CD14-positive monocyte (primary cell): ENCODE results near the gene VWA3A. TPM values are rescaled to one million over a fixed set of nuclear protein-coding genes. Genes with fewer than 3 reads are reported as not detected.

Source experiments
- DNase-seq, 3 donors: peaks; one replicate each; pipeline ENCODE4 v3.0.0-alpha.2; 2011 to 2022
- H2AFZ ChIP-seq: 2 replicates; pipeline ENCODE4 v1.6.0; 2012; ENCODE audit warnings: mild to moderate bottlenecking, low read depth, low read length, inconsistent platforms; ENCODE audit not compliant: insufficient read depth, poor library complexity, severe bottlenecking
- H3K27ac ChIP-seq, 2 donors: 1 replicate in 1 of 2; 2 replicates in 1 of 2; pipeline ENCODE4 v1.5.1; 2012 to 2013; ENCODE audit warnings: low read length in 2 of 2, control low read depth in 1 of 2, inconsistent platforms in 1 of 2, low read depth in 1 of 2, mild to moderate bottlenecking in 1 of 2
- H3K27me3 ChIP-seq, 2 donors: one replicate each; pipeline versions ENCODE4 v1.6.0 to v1.6.1; 2011 to 2013; ENCODE audit warnings: low read length in 2 of 2; ENCODE audit not compliant: control insufficient read depth in 2 of 2, insufficient read depth in 2 of 2
- H3K36me3 ChIP-seq, 2 donors: replicated peaks in 1 of 2; 1 replicate in 1 of 2; 2 replicates in 1 of 2; pipeline versions ENCODE4 v1.5.1 to v1.6.1; 2012 to 2013; ENCODE audit warnings: low read length in 2 of 2, control low read depth in 1 of 2, inconsistent platforms in 1 of 2, mild to moderate bottlenecking in 1 of 2; ENCODE audit not compliant: insufficient read depth in 2 of 2, control insufficient read depth in 1 of 2
- H3K4me1 ChIP-seq, 2 donors: 1 replicate in 1 of 2; 2 replicates in 1 of 2; pipeline versions ENCODE4 v1.5.1 to v1.6.1; 2012 to 2013; ENCODE audit warnings: low read length in 2 of 2, control low read depth in 1 of 2, inconsistent platforms in 1 of 2, mild to moderate bottlenecking in 1 of 2, moderate library complexity in 1 of 2; ENCODE audit not compliant: insufficient read depth in 2 of 2, control insufficient read depth in 1 of 2
- H3K4me2 ChIP-seq: replicated peaks from 2 replicates; pipeline ENCODE3; 2012; ENCODE audit warnings: low read length, moderate library complexity, mild to moderate bottlenecking; ENCODE audit not compliant: poor library complexity, severe bottlenecking; ENCODE audit errors: extremely low read depth
- H3K4me3 ChIP-seq, 3 experiments: fragments of 200-600 bp in 1 of 3; sonication (generic) in 1 of 3; replicated peaks in 1 of 3; 1 replicate in 2 of 3; 2 replicates in 1 of 3; pipeline ENCODE4 v1.5.1; 2011 to 2013; ENCODE audit warnings: low read length in 3 of 3, mild to moderate bottlenecking in 3 of 3, control low read depth in 2 of 3, low read depth in 2 of 3, inconsistent platforms in 1 of 3, moderate library complexity in 1 of 3
- H3K79me2 ChIP-seq: 2 replicates; pipeline ENCODE4 v1.6.0; 2012; ENCODE audit warnings: mild to moderate bottlenecking, control low read depth, inconsistent platforms, low read length, moderate library complexity; ENCODE audit not compliant: insufficient read depth
- H3K9ac ChIP-seq: 2 replicates; pipeline ENCODE4 v1.6.0; 2017; ENCODE audit warnings: low read length, mild to moderate bottlenecking; ENCODE audit not compliant: insufficient read depth, poor library complexity, severe bottlenecking
- H3K9me3 ChIP-seq, 2 donors: replicated peaks in 1 of 2; 1 replicate in 1 of 2; 2 replicates in 1 of 2; pipeline versions ENCODE4 v1.5.1 to v1.6.1; 2012 to 2013; ENCODE audit warnings: low read length in 2 of 2, control low read depth in 1 of 2; ENCODE audit not compliant: control insufficient read depth in 1 of 2, insufficient read depth in 1 of 2
- H4K20me1 ChIP-seq: 2 replicates; pipeline ENCODE4 v1.6.0; 2012; ENCODE audit warnings: mild to moderate bottlenecking, low read length, control low read depth, moderate library complexity; ENCODE audit not compliant: insufficient read depth
- H3K27ac Mint-ChIP-seq, 7 donors: one replicate each; pipeline ENCODE4 v1.8.0; 2020; ENCODE audit warnings: mild to moderate bottlenecking in 7 of 7, mixed read lengths in 7 of 7, moderate library complexity in 6 of 7, inconsistent platforms in 2 of 7
- H3K27me3 Mint-ChIP-seq, 3 donors: one replicate each; pipeline ENCODE4 v1.8.0; 2021 to 2022; ENCODE audit warnings: low read depth in 3 of 3, mild to moderate bottlenecking in 3 of 3, mixed read lengths in 3 of 3, moderate library complexity in 3 of 3, inconsistent platforms in 1 of 3
- H3K36me3 Mint-ChIP-seq, 2 donors: one replicate each; pipeline ENCODE4 v1.8.0; 2020; ENCODE audit warnings: mixed read lengths in 2 of 2, inconsistent platforms in 1 of 2, mild to moderate bottlenecking in 1 of 2
- H3K4me1 Mint-ChIP-seq: one replicate; pipeline ENCODE4 v1.8.0; 2020; ENCODE audit warnings: mild to moderate bottlenecking, mixed read lengths
- H3K4me3 Mint-ChIP-seq, 2 donors: one replicate each; pipeline ENCODE4 v1.8.0; 2020; ENCODE audit warnings: mild to moderate bottlenecking in 2 of 2, mixed read lengths in 2 of 2, moderate library complexity in 1 of 2
- H3K9me3 Mint-ChIP-seq, 7 donors: one replicate each; pipeline ENCODE4 v1.8.0; 2020 to 2022; ENCODE audit warnings: mixed read lengths in 7 of 7, mild to moderate bottlenecking in 6 of 7, moderate library complexity in 6 of 7, inconsistent platforms in 2 of 7
- WGBS: methylation state at CpG from one replicate; pipeline ENCODE4 v1.1.5; 2013; ENCODE audit warnings: missing lambda C conversion rate; ENCODE audit not compliant: insufficient coverage; 5-methylcytosine and 5-hydroxymethylcytosine counted together
- intact Hi-C, 2 donors: fragments of 100-400 bp; cut with micrococcal nuclease; formaldehyde crosslinking; loops; one replicate each; pipeline versions ENCODE4 v1.15.0 to v1.15.1; 2023
- polyA plus RNA-seq, 3 donors: library from polyadenylated mRNA; depleted of rRNA in 1 of 3; unstranded in 2 of 3; stranded (reverse) in 1 of 3; fragments of 300-500 nt in 2 of 3; fragments of >200 nt in 1 of 3; fragmentation: Illumina TruSeq in 2 of 3; gene quantifications; 1 replicate in 2 of 3; 2 replicates in 1 of 3; pipeline ENCODE4 v1.2.3, GENCODE V29; 2012 to 2021
- TF ChIP-seq, protein P1 (sequence below): fragments of 200-600 bp; IDR thresholded peaks from one replicate; pipeline ENCODE4 v1.8.0; 2022; ENCODE audit warnings: antibody characterized with exemption, mild to moderate bottlenecking

VWA3A gene
- polyA plus RNA-seq, 3 donors, result 0.09 TPM; not detected in 2

DNA sequence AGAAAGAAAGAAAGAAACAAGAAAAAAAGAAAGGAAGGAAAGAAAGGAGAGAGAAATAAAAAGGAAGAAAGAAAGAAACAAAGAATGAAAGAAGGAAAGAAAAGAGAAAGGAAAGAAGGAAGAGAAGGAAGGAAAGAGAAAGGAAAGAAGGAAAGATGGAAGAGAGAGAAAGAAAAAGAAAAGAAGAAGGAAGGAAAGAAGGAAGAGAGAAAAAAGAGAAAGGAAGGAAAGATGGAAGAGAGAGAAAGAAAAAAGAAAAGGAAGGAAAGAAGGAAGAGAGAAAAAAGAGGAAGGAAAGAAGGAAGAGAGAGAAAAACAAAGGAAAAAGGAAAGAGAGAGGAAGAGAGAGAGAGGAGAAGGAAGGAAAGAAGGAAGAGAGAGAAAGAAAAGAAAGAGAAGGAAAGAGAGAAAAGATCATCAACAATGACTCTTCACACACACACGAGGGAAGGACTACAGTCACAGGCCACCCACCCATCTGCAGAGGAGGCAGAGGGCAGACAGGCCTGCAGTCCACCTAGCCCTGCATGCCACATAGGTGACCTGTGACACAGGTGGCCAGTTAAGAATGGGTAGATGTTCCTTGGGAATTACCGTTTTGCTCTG lies 23.9 kb downstream of the VWA3A start:
- no peak for DNase-seq

DNA sequence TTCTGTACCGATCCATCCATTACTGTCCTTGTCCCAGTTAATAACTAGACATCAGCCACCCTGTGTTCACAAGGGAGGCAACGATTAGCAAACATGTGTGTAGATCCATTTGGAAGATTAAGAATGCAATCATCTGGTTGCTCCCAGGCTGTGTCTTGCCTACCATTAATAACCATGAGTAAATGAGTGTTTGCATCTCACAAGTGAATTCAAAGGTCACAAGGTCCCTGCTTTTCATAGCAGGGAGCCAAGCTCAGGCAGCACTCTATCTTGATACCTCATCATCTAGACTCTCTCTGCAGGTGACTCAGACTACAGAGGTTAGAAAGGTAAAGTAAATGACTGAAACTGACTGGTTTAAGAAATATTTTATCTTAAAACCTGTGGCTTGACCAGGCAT lies 25.3 kb downstream of the VWA3A start:
- intact Hi-C loops, result no loop called here
- no peaks in the 10 kb centered on the region for H4K20me1 ChIP-seq
- DNase-seq, result no peak
- TF ChIP-seq, protein P1, sequence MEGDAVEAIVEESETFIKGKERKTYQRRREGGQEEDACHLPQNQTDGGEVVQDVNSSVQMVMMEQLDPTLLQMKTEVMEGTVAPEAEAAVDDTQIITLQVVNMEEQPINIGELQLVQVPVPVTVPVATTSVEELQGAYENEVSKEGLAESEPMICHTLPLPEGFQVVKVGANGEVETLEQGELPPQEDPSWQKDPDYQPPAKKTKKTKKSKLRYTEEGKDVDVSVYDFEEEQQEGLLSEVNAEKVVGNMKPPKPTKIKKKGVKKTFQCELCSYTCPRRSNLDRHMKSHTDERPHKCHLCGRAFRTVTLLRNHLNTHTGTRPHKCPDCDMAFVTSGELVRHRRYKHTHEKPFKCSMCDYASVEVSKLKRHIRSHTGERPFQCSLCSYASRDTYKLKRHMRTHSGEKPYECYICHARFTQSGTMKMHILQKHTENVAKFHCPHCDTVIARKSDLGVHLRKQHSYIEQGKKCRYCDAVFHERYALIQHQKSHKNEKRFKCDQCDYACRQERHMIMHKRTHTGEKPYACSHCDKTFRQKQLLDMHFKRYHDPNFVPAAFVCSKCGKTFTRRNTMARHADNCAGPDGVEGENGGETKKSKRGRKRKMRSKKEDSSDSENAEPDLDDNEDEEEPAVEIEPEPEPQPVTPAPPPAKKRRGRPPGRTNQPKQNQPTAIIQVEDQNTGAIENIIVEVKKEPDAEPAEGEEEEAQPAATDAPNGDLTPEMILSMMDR, result no peak
- H3K27ac ChIP-seq, result no peak overlapping the region
- H3K4me3 Mint-ChIP-seq, result no peak overlapping the region
- H3K27me3 ChIP-seq, result no peaks in the 10 kb centered on the region
- H3K27me3 Mint-ChIP-seq, result peaks cover 2 to 4% (median 3%) of the 10 kb centered on the region in 3 donors
- no peaks in the 10 kb centered on the region for H3K79me2 ChIP-seq
- no peak overlapping the region for H3K4me3 ChIP-seq
- no peaks in the 10 kb centered on the region for H3K9me3 ChIP-seq
- H3K4me2 ChIP-seq, result no peak overlapping the region
- no CpG with 5 or more reads among the region's 2 CpGs for WGBS
- H3K9me3 Mint-ChIP-seq, result no peaks in the 10 kb centered on the region
- H3K36me3 ChIP-seq, result no peaks in the 10 kb centered on the region
- no peaks in the 10 kb centered on the region for H3K4me1 Mint-ChIP-seq
- H3K9ac ChIP-seq, result no peak overlapping the region
- H3K4me1 ChIP-seq, result no peaks in the 10 kb centered on the region
- no peak overlapping the region for H3K27ac Mint-ChIP-seq
- H2AFZ ChIP-seq, result no peak overlapping the region
- H3K36me3 Mint-ChIP-seq, result no peaks in the 10 kb centered on the region

More for the DNA sequence above, 23.9 kb downstream of the VWA3A start:
- Histone ChIP-seq H3K4me1 (no peaks in the 10 kb centered on the region), H3K27ac (no peak overlapping the region), H2AFZ (no peak overlapping the region), H3K36me3 (no peaks in the 10 kb centered on the region), H3K4me3 (no peak overlapping the region), H4K20me1 (no peaks in the 10 kb centered on the region), H3K27me3 (no peaks in the 10 kb centered on the region), H3K79me2 (no peaks in the 10 kb centered on the region), H3K4me2 (no peak overlapping the region), H3K9ac (no peak overlapping the region), H3K9me3 (no peaks in the 10 kb centered on the region)
- Mint-ChIP-seq H3K27ac (no peak overlapping the region), H3K4me3 (no peak overlapping the region), H3K27me3 (peaks cover 0 to 4% (median 2%) of the 10 kb centered on the region in 3 donors), H3K4me1 (no peaks in the 10 kb centered on the region), H3K36me3 (no peaks in the 10 kb centered on the region), H3K9me3 (no peaks in the 10 kb centered on the region)
- TF ChIP-seq, protein P1, result no peak
- intact Hi-C loops, result no loop called here
- WGBS, result no CpG with 5 or more reads among the region's 2 CpGs
